Uterus (tissue), 2 donors: ENCODE measurements around the gene HOXA9.

ENCODE experiments used
- POLR2A ChIP-seq, 2 donors: fragments of 450-650 bp; IDR thresholded peaks; one replicate each; pipeline ENCODE4 v1.6.1; 2016; ENCODE audit warnings: antibody characterized with exemption in 2 of 2, mild to moderate bottlenecking in 1 of 2, moderate library complexity in 1 of 2
- TF ChIP-seq, protein P1 (sequence below), 4 experiments: fragments of 200-600 bp in 2 of 4; fragments of 450-650 bp in 2 of 4; sonication (generic) in 2 of 4; IDR thresholded peaks; one replicate each; pipeline ENCODE4 v1.5.1; 2016 to 2019; ENCODE audit warnings: antibody characterized with exemption in 4 of 4, mild to moderate bottlenecking in 2 of 4, moderate library complexity in 1 of 4

DNA sequence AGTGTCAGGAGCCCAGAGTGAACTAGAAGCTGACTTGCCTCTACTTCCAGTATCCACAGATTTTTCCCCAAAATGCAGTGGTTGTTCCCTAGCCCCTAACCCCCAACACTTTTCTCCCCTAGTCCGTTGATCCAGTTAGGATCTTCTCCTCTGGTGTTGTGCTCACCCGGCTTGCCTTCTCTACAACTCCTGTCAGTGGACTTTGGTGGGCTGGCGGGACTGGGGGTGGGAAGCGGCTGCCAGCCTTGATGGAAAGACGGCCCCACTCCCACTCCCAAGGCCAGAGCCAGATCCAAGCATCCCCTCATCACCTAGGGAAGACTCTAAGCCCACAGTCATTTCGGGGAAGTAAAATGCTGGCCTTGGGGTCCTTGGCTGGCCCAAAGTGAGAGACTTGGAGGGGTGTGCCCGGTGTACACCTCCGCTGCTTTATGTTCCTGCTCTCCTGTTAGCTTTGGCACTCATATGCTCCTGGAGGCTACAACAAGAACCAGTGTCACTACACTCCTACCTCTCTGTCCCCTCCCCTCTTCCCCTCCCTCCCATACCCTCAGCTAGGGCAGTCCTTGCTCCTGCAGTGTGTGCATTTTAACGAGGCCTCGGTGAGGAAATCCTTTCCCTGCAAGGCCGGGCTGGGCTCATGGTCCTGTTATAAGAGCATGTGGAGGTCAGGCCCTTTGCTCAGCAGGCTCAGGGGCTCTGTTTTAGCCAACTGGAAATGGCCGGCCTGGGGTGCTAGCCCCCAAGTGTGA, 9.7 kb upstream of the HOXA9 start:
- TF ChIP-seq, protein P1, sequence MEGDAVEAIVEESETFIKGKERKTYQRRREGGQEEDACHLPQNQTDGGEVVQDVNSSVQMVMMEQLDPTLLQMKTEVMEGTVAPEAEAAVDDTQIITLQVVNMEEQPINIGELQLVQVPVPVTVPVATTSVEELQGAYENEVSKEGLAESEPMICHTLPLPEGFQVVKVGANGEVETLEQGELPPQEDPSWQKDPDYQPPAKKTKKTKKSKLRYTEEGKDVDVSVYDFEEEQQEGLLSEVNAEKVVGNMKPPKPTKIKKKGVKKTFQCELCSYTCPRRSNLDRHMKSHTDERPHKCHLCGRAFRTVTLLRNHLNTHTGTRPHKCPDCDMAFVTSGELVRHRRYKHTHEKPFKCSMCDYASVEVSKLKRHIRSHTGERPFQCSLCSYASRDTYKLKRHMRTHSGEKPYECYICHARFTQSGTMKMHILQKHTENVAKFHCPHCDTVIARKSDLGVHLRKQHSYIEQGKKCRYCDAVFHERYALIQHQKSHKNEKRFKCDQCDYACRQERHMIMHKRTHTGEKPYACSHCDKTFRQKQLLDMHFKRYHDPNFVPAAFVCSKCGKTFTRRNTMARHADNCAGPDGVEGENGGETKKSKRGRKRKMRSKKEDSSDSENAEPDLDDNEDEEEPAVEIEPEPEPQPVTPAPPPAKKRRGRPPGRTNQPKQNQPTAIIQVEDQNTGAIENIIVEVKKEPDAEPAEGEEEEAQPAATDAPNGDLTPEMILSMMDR (IDR thresholded peaks at IDR 0.05) = no peak
- TF ChIP-seq POLR2A (IDR thresholded peaks at IDR 0.05) = peak; percentile 25 to 36
